GM19043 (cell line): ENCODE results near the gene ZNF488.
A peak's percentile ranks its signal among the peaks of the same experiment; 100 is the strongest.
"Not testable (repeated sequence)": the region's sequence is repeated elsewhere in the genome, so short reads cannot be mapped to it uniquely, and the experiment has no call there.

ENCODE experiments used
- ATAC-seq: cut with Tn5 transposase; IDR thresholded peaks from one replicate; pipeline ENCODE4 v1.9.1; 2021; ENCODE audit warnings: low read depth; ENCODE audit not compliant: unreplicated experiment

ZNF488 gene

GRCh38 chr10:47384148-47384921 lies at the start of gene ZNF488:
ZNF488 (minus strand) TSS chr10:47384293; CDS start chr10:47368829, 15,464 bp downstream.
- peak; percentile 88 for ATAC-seq

- ATAC-seq = no peak
Observed at GRCh38 chr10:47425813-47426419, 41.8 kb upstream of the ZNF488 start.

- no peak for ATAC-seq
Observed at GRCh38 chr10:47424231-47424630, 40.1 kb upstream of the ZNF488 start.

GRCh38 chr10:47423476-47423875 lies 39.4 kb upstream of the ZNF488 start:
- ATAC-seq = no peak

- ATAC-seq = no peak
Observed at GRCh38 chr10:47421057-47421952, 37.2 kb upstream of the ZNF488 start.

- no peak for ATAC-seq
Observed at GRCh38 chr10:47420305-47421056, 36.4 kb upstream of the ZNF488 start.

GRCh38 chr10:47419421-47419820 lies 35.3 kb upstream of the ZNF488 start:
- ATAC-seq = no peak

GRCh38 chr10:47418966-47419365 lies 34.9 kb upstream of the ZNF488 start:
- no peak for ATAC-seq

GRCh38 chr10:47418321-47418720 lies 34.2 kb upstream of the ZNF488 start:
- no peak for ATAC-seq

- not testable (repeated sequence) for ATAC-seq
Observed at GRCh38 chr10:47416305-47417218, 32.5 kb upstream of the ZNF488 start.

- ATAC-seq = no peak
Observed at GRCh38 chr10:47415520-47416304, 31.6 kb upstream of the ZNF488 start.

- no peak for ATAC-seq
Observed at GRCh38 chr10:47414752-47415519, 30.8 kb upstream of the ZNF488 start.

GRCh38 chr10:47414227-47414592 lies 30.1 kb upstream of the ZNF488 start:
- no peak for ATAC-seq

GRCh38 chr10:47413531-47414226 lies 29.6 kb upstream of the ZNF488 start:
- no peak for ATAC-seq

GRCh38 chr10:47412869-47413268 lies 28.8 kb upstream of the ZNF488 start:
- no peak for ATAC-seq

- no peak for ATAC-seq
Observed at GRCh38 chr10:47412177-47412730, 28.2 kb upstream of the ZNF488 start.

GRCh38 chr10:47410862-47411261 lies 26.8 kb upstream of the ZNF488 start:
- ATAC-seq = no peak
